C4-2B (cell line): ENCODE measurements around the gene ZNF367.

Source experiments
- H3K27ac ChIP-seq: fragments of 450-650 bp; 2 replicates; pipeline ENCODE4 v1.5.1; 2017
- ZFX ChIP-seq: fragments of 450-650 bp; IDR thresholded peaks from 2 replicates; pipeline ENCODE4 v1.6.1; 2017
- TF ChIP-seq, protein P1 (sequence below): fragments of 450-650 bp; conservative IDR thresholded peaks from 2 replicates; pipeline ENCODE4 v1.5.1; 2017; ENCODE audit warnings: mild to moderate bottlenecking

ZNF367 gene

DNA sequence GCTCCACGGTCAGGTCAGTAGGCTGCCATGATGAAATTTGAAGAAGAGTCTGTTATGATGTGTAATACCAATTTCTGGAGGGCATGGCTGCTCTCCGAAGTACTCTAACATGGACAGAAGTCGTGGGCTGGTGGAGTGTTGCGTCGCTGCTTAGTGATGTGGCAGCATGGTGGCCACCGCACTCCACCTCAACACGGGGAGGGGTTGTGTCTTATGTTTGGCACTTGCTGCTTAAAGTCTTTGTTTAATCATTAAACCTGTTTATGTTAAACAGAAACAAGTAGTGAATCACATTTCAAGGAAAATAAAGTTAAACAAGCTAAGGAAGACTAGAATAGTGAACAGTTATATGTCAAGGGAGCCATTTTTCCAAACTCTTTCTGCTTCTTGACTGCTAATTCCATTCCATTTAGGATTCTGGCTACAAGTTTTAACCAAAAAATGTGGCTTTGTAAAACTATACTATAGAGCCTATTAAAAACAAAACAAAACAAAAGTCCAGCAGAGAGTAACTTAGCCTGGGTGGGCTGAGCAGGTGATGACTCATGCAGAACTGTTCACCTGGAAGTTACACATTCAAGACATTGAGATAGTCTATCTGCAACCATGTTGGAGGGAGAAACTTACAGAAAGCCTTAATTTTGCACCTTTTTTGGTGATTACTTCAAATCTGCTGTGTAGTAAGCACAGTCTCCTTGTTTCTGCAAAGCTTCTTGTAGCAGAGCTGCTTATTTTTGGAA lies 41.3 kb upstream of the ZNF367 start:
- TF ChIP-seq, protein P1, sequence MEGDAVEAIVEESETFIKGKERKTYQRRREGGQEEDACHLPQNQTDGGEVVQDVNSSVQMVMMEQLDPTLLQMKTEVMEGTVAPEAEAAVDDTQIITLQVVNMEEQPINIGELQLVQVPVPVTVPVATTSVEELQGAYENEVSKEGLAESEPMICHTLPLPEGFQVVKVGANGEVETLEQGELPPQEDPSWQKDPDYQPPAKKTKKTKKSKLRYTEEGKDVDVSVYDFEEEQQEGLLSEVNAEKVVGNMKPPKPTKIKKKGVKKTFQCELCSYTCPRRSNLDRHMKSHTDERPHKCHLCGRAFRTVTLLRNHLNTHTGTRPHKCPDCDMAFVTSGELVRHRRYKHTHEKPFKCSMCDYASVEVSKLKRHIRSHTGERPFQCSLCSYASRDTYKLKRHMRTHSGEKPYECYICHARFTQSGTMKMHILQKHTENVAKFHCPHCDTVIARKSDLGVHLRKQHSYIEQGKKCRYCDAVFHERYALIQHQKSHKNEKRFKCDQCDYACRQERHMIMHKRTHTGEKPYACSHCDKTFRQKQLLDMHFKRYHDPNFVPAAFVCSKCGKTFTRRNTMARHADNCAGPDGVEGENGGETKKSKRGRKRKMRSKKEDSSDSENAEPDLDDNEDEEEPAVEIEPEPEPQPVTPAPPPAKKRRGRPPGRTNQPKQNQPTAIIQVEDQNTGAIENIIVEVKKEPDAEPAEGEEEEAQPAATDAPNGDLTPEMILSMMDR: no peak
- TF ChIP-seq ZFX: no peak
- H3K27ac ChIP-seq: no peak overlapping the region

DNA sequence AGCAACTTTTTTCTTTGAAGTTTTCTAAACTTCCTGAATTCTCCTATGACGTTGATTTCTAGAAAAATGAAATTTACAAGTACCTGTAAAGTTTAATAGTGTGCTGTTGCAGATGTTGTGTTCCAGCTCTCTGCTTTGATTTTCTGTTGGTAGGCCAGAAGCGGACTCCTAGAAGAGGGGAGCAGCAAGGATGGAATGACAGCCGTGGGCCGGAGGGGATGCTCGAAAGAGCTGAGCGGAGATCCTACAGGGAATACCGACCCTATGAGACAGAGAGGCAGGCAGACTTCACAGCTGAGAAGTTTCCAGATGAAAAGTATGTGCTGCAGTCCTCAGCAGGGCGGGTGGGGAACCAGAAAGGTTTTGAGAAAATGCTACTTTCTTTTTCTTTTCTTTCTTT lies 40.1 kb upstream of the ZNF367 start:
- H3K27ac ChIP-seq: no peak overlapping the region
- TF ChIP-seq, protein P1: no peak
- no peak for TF ChIP-seq ZFX

DNA sequence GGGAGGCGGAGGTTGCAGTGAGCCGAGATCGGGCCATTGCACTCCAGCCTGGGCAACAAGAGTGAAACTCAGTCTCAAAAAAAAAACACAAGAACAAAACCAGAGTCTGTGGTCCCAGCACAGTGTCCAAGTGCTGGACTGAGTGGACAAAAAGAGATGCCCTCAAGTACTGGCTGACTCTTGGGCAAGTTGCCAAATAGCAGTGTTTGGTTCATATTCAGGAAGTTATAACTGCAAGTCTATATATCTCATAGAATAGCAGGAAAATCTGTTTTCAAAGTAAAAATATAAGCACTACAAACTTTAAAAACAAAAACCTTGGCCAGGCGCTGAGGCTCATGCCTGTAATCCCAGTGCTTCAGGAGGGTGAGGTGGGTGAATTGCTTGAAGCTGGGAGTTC lies 39.1 kb upstream of the ZNF367 start:
- no peak overlapping the region for H3K27ac ChIP-seq
- TF ChIP-seq ZFX: no peak
- TF ChIP-seq, protein P1: no peak

DNA sequence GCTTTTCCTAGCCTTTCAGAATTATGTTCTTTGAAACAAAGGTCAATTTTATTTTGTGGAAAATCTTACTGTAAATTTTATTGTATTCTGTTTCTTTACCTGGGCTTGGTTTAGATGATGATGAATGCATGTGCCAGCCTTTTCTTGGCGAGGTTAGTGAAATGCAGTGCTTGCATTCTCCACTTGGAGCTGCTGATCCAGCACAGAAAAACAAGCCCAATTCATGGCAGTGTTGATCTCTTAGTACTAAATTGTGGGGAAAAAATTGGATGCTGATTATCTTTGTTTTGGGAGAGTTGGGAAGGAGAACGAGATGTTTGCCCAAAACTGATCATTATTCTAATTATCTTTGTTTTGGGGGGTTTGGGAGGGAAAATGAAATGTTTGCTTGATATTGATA lies 35.5 kb upstream of the ZNF367 start:
- no peak for TF ChIP-seq ZFX
- TF ChIP-seq, protein P1: peak; percentile 71
- H3K27ac ChIP-seq: no peak overlapping the region

DNA sequence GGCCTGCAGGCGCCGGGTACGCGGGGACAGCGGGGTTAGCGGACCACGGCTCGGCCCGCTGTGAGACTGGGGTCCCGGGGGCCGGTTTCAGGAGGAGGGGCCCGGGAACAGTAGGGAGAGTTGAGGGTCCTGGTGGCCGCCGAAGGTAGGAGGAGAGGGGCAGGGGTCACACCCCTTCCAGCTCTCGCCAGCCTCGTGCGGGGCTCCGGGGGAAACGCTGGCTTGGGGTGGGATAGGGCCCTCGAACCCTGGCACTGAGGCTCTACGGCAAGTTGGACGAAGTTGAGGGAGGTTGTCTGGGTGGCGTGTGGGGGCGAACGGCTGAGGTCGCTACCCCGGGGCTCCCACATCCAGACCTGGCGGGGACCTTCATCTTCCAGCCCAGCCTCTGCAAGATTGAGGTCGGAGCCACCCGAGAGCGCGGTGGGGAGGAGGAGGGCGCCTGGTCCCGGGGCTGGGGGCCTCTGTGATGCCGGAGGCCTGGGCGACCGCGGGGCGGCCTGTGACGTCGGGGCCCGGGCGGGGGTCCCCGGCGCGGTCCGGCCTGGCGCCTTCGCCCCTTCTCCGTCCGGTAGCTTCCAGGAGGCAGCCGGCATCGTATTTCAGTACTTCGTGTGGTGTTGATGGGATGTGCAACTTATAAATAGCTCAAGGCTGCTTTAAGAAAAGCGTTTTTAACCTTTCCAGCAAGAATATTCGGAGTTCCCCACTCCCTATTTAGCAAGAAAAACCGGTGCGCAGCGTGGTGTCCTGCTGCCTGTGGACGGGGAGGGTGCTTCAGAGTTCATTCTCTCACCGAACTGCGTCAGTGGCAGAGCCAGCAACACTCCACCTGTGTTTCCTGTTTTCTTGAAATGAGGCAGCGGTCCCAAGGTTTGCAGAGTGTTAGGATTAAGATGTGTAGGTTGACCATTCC lies 32.7 kb upstream of the ZNF367 start:
- TF ChIP-seq ZFX: no peak
- TF ChIP-seq, protein P1: no peak
- peak overlapping the region; percentile 52 for H3K27ac ChIP-seq

DNA sequence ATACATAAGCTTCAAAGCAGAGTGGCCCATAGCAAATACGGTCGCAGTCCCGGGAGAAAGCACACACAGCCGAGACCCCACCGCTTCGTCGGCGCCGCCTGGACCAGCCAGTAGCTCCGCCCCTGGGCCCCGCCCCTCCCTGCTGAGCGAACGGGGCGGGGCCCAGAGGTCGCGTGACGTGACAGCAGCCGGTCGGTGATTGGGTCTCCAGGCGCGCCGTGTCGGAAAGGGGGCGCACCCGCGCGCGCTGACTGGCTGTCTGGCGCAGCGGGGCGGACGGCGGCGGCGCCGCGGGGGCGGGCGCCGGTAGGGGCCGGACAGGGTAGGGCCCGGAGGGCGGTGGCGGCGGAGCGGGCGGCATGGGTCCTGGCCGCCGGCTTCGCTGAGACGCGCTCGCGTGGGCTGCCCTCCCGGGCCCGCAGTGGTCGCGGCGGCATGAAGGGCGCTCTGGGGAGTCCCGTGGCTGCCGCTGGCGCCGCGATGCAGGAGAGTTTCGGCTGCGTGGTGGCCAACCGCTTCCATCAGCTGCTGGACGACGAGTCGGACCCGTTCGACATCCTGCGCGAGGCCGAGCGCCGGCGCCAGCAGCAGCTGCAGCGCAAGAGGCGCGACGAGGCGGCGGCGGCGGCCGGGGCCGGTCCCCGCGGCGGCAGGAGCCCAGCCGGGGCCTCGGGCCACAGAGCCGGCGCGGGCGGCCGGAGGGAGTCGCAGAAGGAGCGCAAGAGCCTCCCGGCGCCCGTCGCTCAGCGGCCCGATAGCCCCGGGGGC lies 31.9 kb upstream of the ZNF367 start, which contains the start of gene HABP4:
TSS of gene HABP4 (plus strand) at position 325 of the 768 bp plus-strand sequence. CDS start at position 436, 111 bp downstream.
- H3K27ac ChIP-seq: peak within 1 kb of the TSS; percentile 52
- TF ChIP-seq, protein P1: no peak
- peak; percentile 67 for TF ChIP-seq ZFX
